GM19395 (cell line): ENCODE results near the gene SEPTIN7.
"Not testable (repeated sequence)": the region's sequence is repeated elsewhere in the genome, so short reads cannot be mapped to it uniquely, and the experiment has no call there.

Experiments
- ATAC-seq: cut with Tn5 transposase; IDR thresholded peaks from one replicate; pipeline ENCODE4 v1.9.1; 2021; ENCODE audit warnings: mild to moderate bottlenecking, moderate library complexity; ENCODE audit not compliant: unreplicated experiment

Gene SEPTIN7

GRCh38 chr7:35800718-35801391 lies at the start of gene SEPTIN7:
SEPTIN7 (plus strand) TSS chr7:35801057; CDS start chr7:35801210, 153 bp downstream.
- ATAC-seq: peak; percentile 82

DNA sequence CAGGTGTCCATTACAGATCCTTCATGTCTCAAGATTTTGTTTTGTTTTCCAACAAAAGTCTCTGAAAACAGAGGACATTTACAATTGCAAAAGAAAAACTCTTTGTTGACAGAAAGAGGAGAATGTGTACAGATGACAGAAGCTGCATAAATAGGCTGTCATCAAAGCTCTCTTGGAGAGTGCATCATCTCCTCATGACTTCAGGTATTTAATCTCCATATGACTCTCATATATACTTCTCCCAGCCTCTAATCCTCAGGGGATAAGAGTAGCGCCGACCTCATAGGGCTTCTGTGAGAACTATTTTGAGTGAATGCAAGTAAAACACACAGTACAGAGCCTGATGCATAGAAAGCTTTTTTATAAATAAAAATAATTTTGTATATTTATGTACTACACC lies 48.1 kb upstream of the SEPTIN7 start:
- ATAC-seq: no peak

- no peak for ATAC-seq
Observed at GRCh38 chr7:35753761-35754603, 46.9 kb upstream of the SEPTIN7 start.

GRCh38 chr7:35754741-35755140 lies 46.1 kb upstream of the SEPTIN7 start:
- ATAC-seq: no peak

DNA sequence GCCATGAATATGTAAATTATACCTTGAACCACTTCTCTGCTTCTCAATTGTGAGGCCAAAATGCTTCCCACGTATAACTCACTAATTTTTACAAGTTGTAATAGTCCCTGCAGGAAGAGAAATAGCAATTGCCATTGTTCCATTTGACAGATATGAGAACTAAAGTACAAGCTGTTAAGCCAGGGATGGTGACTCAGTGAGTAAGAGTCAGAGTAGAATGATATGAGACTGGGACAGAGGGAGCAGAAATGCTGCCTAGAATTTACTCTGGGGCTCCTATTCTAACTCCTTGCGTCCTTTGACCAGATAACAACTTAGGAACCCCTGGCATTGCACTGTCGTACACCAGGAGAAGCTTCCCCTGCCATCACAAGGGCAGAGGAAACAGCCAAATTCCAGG lies 45.1 kb upstream of the SEPTIN7 start:
- no peak for ATAC-seq

DNA sequence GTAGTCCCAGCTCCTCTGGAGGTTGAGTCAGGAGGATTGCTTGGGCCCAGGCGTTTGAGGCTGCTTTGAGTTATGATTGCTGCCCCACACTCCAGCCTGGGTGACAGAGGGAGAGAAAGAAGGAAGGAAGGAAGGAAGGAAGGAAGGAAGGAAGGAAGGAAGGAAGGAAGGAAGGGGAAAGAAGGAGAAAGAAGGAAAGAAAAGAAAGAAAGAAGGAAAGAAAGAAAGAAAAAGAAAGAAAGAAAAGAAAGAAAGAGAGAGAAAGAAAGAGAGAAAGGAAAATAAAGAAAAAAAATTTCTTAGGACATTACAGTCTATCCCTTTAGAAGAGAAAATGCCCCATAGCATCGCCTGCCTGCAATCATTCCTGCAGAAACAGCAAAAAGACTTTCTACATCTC lies 44.4 kb upstream of the SEPTIN7 start:
- not testable (repeated sequence) for ATAC-seq

DNA sequence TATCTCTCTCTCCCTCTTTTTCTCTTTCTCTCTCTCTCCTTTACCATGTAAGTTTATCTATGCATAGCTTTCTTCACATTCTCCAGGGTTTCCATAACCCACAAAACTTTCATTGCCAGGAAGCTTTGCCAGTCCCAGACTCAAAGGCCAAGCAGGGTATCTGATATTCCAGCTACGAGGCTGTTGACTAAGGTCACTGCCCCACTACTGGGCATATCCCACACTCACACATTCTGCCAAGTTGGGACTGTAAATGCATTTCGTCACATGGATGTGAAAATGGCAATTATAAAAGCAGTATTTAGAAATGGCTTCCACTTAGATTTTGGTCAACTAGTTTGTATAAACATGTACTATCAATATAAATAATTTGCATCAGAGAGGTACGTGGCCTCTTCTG lies 43.3 kb upstream of the SEPTIN7 start:
- ATAC-seq: no peak

DNA sequence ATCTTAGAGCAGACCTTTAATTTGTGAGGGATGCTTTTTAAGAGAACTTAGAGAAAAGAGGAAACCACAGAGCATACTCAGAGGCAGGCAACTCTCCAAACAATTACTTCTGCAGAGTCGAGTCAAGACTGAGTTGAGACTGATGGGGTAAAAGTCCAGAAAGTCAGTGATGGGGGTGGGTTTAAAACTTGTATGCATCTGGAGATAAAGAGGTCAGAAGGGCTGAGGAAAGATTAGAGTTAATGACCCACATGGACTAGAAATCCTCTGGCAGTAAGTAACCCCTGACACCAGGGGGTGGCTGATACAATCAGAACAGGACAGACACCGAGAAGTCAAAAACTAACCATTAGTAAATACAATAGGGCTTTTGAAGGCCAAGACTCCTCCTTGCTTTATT lies 42.4 kb upstream of the SEPTIN7 start:
- no peak for ATAC-seq

DNA sequence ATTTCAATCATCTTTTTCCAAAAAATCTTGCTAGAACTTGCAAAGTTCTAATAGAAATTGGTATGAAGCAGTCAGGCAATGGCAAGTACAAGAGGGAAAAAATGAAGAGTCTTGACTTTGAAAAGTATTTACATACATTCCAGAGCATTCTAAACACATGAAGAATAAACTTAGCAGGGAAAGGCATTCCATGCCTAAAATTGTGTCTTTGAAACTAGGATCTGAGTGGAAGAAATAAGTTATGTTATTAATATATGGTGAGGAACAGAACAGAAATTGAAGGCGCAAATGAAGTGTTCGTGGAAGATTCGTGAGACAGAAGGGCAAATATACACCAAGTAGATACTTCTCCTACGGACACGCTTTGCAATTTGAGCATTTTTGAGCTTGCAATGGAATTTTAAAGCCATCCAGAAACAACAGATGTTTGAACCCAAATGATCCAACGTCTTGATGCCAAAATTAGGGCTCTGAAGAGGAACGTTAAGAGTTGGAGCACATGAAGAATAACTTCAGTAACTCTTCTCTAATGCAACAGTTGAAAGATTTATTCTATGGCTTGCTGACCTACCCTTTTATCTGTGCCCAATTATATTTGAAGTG lies 40.6 kb upstream of the SEPTIN7 start:
- no peak for ATAC-seq

- ATAC-seq: no peak
Observed at GRCh38 chr7:35761871-35762677, 38.8 kb upstream of the SEPTIN7 start.

DNA sequence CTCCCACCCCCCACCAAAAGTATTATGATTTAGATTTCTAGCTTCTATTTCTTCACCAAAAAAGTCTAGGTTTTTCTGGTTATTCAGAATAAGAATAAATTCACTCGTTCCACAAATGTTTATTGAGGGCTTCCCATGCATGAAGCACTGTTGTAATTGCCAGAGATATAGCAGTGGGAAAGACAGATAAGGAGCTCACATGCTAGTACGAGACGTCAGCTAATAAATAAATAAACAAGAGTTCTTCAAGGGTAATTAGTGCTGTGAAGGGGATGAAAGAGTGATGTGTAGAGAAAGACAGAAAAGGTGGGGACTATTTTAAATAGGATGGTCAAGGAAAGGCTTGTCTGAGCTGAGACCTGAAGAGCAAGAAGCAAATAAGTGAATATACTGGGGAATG lies 38.1 kb upstream of the SEPTIN7 start:
- no peak for ATAC-seq

DNA sequence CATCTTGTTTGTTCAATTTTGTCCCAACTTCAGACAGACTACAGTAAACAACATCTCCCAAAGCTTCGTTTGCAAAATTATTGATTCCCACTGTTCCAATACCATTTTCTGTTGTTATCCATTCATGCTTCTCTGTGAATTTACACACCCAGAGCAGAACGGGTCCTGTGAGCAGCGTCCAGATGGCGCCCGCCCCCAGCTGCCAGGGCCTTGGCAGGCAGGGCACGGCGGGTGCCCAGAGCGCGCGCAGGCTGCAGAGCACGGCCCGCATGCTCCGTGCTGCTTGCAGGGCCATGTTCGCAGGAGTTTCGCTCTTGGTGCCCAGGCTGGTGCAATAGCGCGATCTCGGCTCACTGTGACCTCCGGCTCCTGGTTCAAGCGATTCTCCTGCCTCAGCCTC lies 32.5 kb upstream of the SEPTIN7 start:
- no peak for ATAC-seq

DNA sequence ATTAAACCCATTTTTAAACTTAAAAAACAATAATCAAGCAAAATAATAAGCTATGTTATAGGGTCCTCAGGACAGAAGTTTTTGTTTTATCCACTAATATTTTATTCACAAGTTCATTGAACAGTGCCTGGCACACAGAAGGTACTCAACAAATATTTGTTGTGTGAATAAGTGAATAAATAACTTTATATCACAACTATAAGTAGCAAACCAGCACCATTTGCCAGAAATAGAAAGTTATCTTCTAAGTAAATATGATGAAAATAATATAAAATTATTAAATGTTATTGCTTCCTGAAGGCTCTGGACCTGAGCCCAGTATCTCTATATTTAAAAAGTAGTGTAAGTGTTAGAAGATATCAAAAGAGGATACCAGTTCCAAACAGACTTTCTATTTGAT lies 29.1 kb upstream of the SEPTIN7 start:
- no peak for ATAC-seq

DNA sequence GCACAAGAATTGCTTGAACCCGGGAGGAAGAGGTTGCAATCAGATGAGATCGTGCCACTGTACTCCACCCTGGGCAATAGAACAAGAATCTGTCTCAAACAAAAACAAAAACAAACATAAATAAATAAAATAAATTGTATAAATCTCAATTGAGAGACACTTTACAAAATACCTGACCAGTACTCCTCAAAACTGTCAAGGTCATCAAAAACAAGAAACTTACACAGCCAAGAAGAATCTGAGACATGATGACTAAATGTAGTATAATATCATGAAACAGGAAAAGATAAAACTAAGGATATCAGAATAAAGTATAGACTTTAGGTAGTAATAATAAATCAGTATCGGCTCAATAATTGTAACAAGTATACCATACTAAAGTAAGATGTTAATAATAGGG lies 26.9 kb upstream of the SEPTIN7 start:
- no peak for ATAC-seq

GRCh38 chr7:35776686-35777085 lies 24.2 kb upstream of the SEPTIN7 start:
- ATAC-seq: no peak

DNA sequence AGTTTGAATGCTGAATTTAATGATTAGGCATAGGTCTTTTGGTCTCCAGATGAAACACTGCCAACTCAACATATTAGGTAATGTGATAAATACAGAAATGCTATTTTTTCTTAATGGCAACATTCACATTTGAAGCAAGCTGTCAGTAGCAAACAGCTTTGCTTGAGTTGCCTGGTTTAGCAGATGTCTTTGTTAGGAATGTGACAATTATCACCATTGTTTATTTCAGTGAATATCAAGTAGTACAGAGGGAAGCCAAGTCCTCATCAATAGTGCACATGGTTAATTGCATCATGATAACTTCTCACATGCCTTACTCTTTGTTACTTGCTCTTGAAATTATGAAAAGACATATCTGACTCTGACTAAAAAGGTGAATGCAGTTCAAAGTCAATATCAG lies 23.7 kb upstream of the SEPTIN7 start:
- no peak for ATAC-seq

GRCh38 chr7:35780070-35780469 lies 20.8 kb upstream of the SEPTIN7 start:
- ATAC-seq: no peak

DNA sequence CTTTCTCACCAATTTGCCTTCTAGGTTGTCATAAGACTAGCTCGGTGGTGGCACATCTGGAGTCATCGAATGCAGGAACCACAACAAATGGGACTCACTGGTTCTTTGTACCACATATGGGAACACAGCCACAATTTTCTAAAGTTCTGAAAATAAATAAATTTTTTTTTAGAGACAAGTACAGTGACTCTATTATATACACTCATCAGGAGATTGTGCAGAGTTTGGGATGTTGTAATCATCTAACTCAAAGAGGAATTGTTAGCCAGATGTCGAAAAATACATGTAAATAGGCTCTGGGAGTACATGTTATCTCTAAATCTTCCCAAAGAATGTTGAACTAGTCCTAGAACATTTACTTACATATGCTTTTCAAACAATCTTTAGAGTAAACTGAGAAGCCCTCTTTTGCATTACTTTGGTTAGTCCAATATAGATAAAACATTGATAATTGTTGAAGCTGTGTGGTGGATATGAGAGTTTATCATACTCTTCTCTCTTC lies 19.6 kb upstream of the SEPTIN7 start:
- ATAC-seq: no peak

- ATAC-seq: no peak
Observed at GRCh38 chr7:35781767-35782515, 18.9 kb upstream of the SEPTIN7 start.

DNA sequence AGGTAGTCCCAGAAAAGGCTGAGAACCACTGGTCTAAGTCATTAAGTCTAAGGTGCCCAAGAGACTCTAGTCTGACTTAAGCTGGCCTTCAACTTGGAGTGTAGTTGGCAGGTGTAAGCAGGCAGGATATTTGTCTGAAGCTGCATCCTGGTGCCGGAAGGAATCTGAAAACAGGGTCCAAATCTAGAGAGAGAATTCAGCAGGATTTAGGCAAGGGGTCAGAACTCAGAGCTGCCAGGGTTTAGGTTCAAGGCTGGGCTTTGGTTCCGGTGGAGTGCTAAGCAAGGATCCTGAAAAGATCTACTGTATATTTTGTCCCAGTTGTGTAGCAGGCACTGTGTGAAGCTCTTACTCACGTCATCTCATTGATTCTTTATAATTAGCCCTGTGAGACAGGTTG lies 16.5 kb upstream of the SEPTIN7 start:
- no peak for ATAC-seq
